Left lobe of liver (tissue), 2 donors: ENCODE measurements around the gene CFL1. TPM values are rescaled to one million over a fixed set of nuclear protein-coding genes. Genes with fewer than 3 reads are reported as not detected.

Experiments used
- ATAC-seq: fragments of 200-7000 bp; cut with Tn5 transposase; one replicate; pipeline ENCODE4 v1.9.1; 2020; ENCODE audit warnings: mild to moderate bottlenecking, moderate library complexity
- DNase-seq: peaks from one replicate; pipeline ENCODE4 v3.0.0-alpha.2; 2020; ENCODE audit warnings: low spot score
- total RNA-seq: library from RNA; stranded (reverse); gene quantifications from one replicate; pipeline ENCODE4 v1.2.1, GENCODE V29; 2021
- donor health status: DM: no; HTN: no; CAD: no; lungs with moderate emphysema.
- donor health status: DM: no; HTN: yes; CAD: no.

The CFL1 gene
- total RNA-seq, 1 donor from 2014 or later = 240 TPM

DNA sequence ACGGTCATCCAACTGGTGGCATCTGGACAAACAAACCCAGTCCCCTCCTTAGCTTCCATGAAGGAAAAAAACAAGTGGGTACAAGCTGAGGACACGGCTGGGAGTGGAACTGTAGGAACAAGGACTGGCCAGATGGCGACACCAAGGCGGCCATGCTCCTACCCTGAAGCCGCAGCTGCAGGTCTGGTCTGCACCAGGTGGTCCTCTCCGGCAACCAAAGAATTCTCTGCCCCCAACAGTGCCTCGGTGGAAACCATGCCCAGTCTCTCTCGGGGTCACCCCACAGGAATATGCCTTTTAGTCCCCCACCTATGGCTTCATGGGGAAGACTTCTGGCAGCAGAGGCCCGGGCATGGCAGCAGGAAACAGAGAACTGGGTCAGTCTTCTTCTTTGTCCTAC, 48.5 kb downstream of the CFL1 start:
- DNase-seq (no peak), ATAC-seq (no peak)

GRCh38 chr11:65808744-65809341, 49.1 kb downstream of the CFL1 start:
- no peak for DNase-seq
- ATAC-seq = no peak

DNA sequence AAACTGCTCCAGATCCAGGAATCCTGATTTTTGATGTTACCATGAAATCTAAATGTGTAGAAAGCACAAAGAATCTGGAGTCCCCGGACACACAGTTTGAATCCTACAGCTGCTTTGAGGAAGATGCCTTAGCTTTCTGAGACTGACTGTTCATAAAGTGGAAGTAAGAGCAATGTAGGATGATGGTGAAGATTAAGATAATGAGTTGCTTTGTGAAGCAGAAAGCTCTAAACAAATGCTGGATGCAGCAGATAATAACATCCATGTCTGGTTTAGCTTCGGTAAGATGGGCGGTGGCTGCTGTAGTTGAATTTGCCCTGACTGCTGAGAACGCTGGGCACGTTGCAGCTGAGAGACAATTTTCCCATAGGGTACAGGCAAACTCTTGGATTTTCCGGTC, 51.0 kb downstream of the CFL1 start:
- no peak for ATAC-seq
- DNase-seq = no peak

Other genes starting within 250 kb of the CFL1 start
- 85.4 TPM for gene MAP3K11, start 244.0 kb downstream of the CFL1 start, total RNA-seq
- 16.8 TPM for gene PCNX3, start 242.4 kb downstream of the CFL1 start, total RNA-seq
- gene SIPA1, start 220.1 kb downstream of the CFL1 start, total RNA-seq = 29.5 TPM
- 34.3 TPM for gene RELA, start 195.3 kb downstream of the CFL1 start, total RNA-seq
- 19.4 TPM for gene KAT5, start 145.9 kb downstream of the CFL1 start, total RNA-seq
- 24.2 TPM for gene RNASEH2C, start 137.4 kb downstream of the CFL1 start, total RNA-seq
- 13.4 TPM for gene AP5B1, start 77.2 kb downstream of the CFL1 start, total RNA-seq
- gene OVOL1, start 71.1 kb downstream of the CFL1 start, total RNA-seq = 0.23 TPM
- not detected for gene SNX32, start 24.2 kb downstream of the CFL1 start, total RNA-seq
- gene MUS81, start 2.3 kb upstream of the CFL1 start, total RNA-seq = 14.3 TPM
- 6.0 TPM for gene EFEMP2, start 14.6 kb upstream of the CFL1 start, total RNA-seq
- 0.63 TPM for gene CTSW, start 21.7 kb upstream of the CFL1 start, total RNA-seq
- gene FIBP, start 30.3 kb upstream of the CFL1 start, total RNA-seq = 20.3 TPM
- gene CCDC85B, start 32.5 kb upstream of the CFL1 start, total RNA-seq = 7.9 TPM
- 0.53 TPM for gene FOSL1, start 42.2 kb upstream of the CFL1 start, total RNA-seq
- gene C11orf68, start 60.9 kb upstream of the CFL1 start, total RNA-seq = 13.6 TPM
- 31.0 TPM for gene DRAP1, start 61.2 kb upstream of the CFL1 start, total RNA-seq
- not detected for gene TSGA10IP, start 87.3 kb upstream of the CFL1 start, total RNA-seq
- gene SART1, start 103.6 kb upstream of the CFL1 start, total RNA-seq = 14.6 TPM
- 12.7 TPM for gene EIF1AD, start 144.0 kb upstream of the CFL1 start, total RNA-seq
- gene BANF1, start 144.3 kb upstream of the CFL1 start, total RNA-seq = 67.3 TPM
- gene CST6, start 153.8 kb upstream of the CFL1 start, total RNA-seq = not detected
- not detected for gene CATSPER1, start 168.3 kb upstream of the CFL1 start, total RNA-seq
- gene GAL3ST3, start 191.0 kb upstream of the CFL1 start, total RNA-seq = not detected
- 79.6 TPM for gene SF3B2, start 194.2 kb upstream of the CFL1 start, total RNA-seq
- 5.8 TPM for gene PACS1, start 212.1 kb upstream of the CFL1 start, total RNA-seq